ENCODE measurements around the gene CYP4B1. TPM values are rescaled to one million over a fixed set of nuclear protein-coding genes. Genes with fewer than 3 reads are reported as not detected.
"Not testable (repeated sequence)": the region's sequence is repeated elsewhere in the genome, so short reads cannot be mapped to it uniquely, and the experiment has no call there.

Gene CYP4B1
- total and polyA plus RNA-seq, 2 experiments from 2014 or later, result 0.25 to 0.67 TPM

- H3K79me2 ChIP-seq, result no peaks in the 10 kb centered on the region
- no peaks in the 10 kb centered on the region for H3K9me3 ChIP-seq (ENCODE audit: low read depth)
- H3K27me3 ChIP-seq, result no peaks in the 10 kb centered on the region
- no peak overlapping the region for H3K4me3 ChIP-seq
- H4K20me1 ChIP-seq (ENCODE audit: insufficient read depth, poor library complexity, severe bottlenecking), result no peaks in the 10 kb centered on the region
- TF ChIP-seq EZH2phosphoT487 (IDR thresholded peaks at IDR 0.05; ENCODE audit: low read depth, severe bottlenecking, unreplicated experiment) (no peak), EZH2 (IDR thresholded peaks at IDR 0.05; ENCODE audit: borderline replicate concordance) (no peak), CTCF (IDR thresholded peaks at IDR 0.05; ENCODE audit: poor library complexity) (no peak)
- no peak overlapping the region for H2AFZ ChIP-seq
- H3K4me1 ChIP-seq (ENCODE audit: insufficient read depth), result no peaks in the 10 kb centered on the region
- no peaks in the 10 kb centered on the region for H3K9me2 ChIP-seq (replicated peaks; ENCODE audit: insufficient read depth)
- no peaks in the 10 kb centered on the region for H3K36me3 ChIP-seq (replicated peaks; ENCODE audit: insufficient read depth, low read depth)
- H3K27ac ChIP-seq, result no peak overlapping the region
- H3K4me2 ChIP-seq, result no peak overlapping the region
- WGBS (ENCODE audit: low lambda C conversion rate, missing lambda C conversion rate), result 100% methylated on average over 1 of the region's 1 CpG
- DNase-seq (ENCODE audit: low spot score), result no peak
Measured at GRCh38 chr1:46774297-46774696, 24.5 kb upstream of the CYP4B1 start.

- H4K20me1 ChIP-seq (ENCODE audit: insufficient read depth, poor library complexity, severe bottlenecking); DNase-seq (ENCODE audit: low spot score); H3K9me2 ChIP-seq (replicated peaks; ENCODE audit: insufficient read depth); H2AFZ ChIP-seq; H3K27me3 ChIP-seq; H3K27ac ChIP-seq; H3K79me2 ChIP-seq; H3K36me3 ChIP-seq (replicated peaks; ENCODE audit: insufficient read depth, low read depth); H3K4me1 ChIP-seq (ENCODE audit: insufficient read depth); H3K4me2 ChIP-seq; H3K4me3 ChIP-seq; H3K9me3 ChIP-seq (ENCODE audit: low read depth): not testable (repeated sequence)
- WGBS (ENCODE audit: low lambda C conversion rate, missing lambda C conversion rate), result 94% methylated on average over 17 of the region's 18 CpGs
Measured at GRCh38 chr1:46778456-46778855, 20.4 kb upstream of the CYP4B1 start.

GRCh38 chr1:46784666-46785065, 14.2 kb upstream of the CYP4B1 start:
- Histone ChIP-seq H2AFZ (no peak overlapping the region), H3K9me2 (replicated peaks; ENCODE audit: insufficient read depth) (no peaks in the 10 kb centered on the region), H3K9me3 (ENCODE audit: low read depth) (peaks cover 8% of the 10 kb centered on the region), H3K27ac (no peak overlapping the region), H3K27me3 (no peaks in the 10 kb centered on the region), H3K4me3 (no peak overlapping the region), H3K4me2 (no peak overlapping the region), H4K20me1 (ENCODE audit: insufficient read depth, poor library complexity, severe bottlenecking) (no peaks in the 10 kb centered on the region), H3K4me1 (ENCODE audit: insufficient read depth) (no peaks in the 10 kb centered on the region), H3K79me2 (no peaks in the 10 kb centered on the region), H3K36me3 (replicated peaks; ENCODE audit: insufficient read depth, low read depth) (no peaks in the 10 kb centered on the region)
- WGBS (ENCODE audit: low lambda C conversion rate, missing lambda C conversion rate), result 72% methylated on average over 1 of the region's 1 CpG
- DNase-seq (ENCODE audit: low spot score), result no peak
- TF ChIP-seq EZH2 (IDR thresholded peaks at IDR 0.05; ENCODE audit: borderline replicate concordance) (no peak), CTCF (IDR thresholded peaks at IDR 0.05; ENCODE audit: poor library complexity) (no peak), EZH2phosphoT487 (IDR thresholded peaks at IDR 0.05; ENCODE audit: low read depth, severe bottlenecking, unreplicated experiment) (no peak)

GRCh38 chr1:46788634-46789033, 10.2 kb upstream of the CYP4B1 start:
- peak overlapping the region; percentile 41 for H3K27ac ChIP-seq
- not testable (repeated sequence) for DNase-seq (ENCODE audit: low spot score); H3K4me1 ChIP-seq (ENCODE audit: insufficient read depth); H3K27me3 ChIP-seq; H4K20me1 ChIP-seq (ENCODE audit: insufficient read depth, poor library complexity, severe bottlenecking); H2AFZ ChIP-seq; H3K36me3 ChIP-seq (replicated peaks; ENCODE audit: insufficient read depth, low read depth); H3K79me2 ChIP-seq; H3K9me2 ChIP-seq (replicated peaks; ENCODE audit: insufficient read depth); H3K9me3 ChIP-seq (ENCODE audit: low read depth); H3K4me3 ChIP-seq
- peak overlapping the region; percentile 52 for H3K4me2 ChIP-seq
- 50% methylated on average over 4 of the region's 4 CpGs for WGBS (ENCODE audit: low lambda C conversion rate, missing lambda C conversion rate)

Measured in hepatocyte (in vitro differentiated cells).